HK-2 (cell line): Measurements from ENCODE around the gene HPX.
"Not testable (repeated sequence)": the region's sequence is repeated elsewhere in the genome, so short reads cannot be mapped to it uniquely, and the experiment has no call there.

Experiments
- DNase-seq: peaks from one replicate; pipeline ENCODE4 v3.0.0-alpha.2; 2018; ENCODE audit not compliant: unreplicated experiment

The HPX gene

DNA sequence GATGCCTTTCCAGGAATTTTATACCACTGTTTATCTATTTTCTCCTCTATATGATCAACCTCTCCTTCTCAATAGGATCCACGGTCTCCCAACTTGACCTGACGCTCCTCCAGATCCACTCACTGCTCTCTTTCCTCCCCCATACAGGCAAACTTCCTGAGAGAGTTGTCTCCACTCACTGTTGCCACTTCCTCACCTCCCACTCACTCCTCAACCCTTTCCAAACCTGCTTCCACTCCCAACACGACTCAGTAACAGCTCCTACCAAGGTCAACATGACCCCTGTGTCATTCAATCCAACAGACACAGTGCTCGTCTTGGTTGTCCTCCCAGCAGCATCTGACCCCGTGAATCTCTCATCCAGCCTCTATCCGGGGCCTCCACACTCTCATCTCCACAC, 25.0 kb downstream of the HPX start:
- DNase-seq: no peak

DNA sequence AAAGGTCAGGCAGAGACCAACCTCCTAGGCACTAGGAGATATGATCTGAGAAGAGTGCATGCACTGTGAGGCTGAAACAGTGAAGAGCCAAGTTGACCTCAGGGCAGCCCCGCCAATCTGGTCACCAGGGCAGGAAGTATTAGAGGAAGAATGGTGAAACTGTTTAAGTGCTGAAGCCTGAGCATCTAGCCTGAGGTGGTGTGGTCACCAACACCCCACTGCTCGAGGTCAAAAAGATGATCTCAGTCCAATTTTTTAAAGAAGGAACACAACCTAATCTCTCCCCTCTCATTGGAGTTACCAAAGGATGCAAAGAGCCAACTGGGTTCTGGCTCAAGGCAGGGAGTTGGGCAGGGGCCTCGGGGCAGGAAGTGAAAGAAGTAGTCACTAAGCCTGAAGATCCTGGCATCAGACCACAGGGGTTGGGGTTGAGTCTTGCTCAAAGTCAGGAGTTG, 25.9 kb downstream of the HPX start:
- no peak for DNase-seq

DNA sequence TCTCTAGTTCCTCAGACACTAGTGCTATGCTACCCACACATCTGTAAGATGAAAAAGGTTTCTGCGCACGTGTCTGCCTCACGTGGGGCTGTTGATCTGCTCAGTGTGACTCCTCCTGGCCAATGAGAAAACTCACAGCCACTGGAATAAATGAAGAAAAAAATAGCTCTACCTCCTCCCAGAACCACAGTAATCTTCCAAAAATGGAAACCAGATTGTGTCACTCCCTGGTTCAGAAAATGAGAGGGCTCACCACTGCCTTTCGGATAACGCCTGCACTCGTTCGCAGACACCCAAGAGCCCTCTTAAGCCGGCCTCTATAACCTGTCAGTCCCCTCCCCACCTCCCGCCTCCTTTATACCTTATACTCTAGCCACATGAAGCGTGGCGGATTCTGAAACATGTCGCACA, 27.0 kb downstream of the HPX start:
- DNase-seq: no peak

GRCh38 chr11:6411594-6412031, 29.2 kb downstream of the HPX start:
- no peak for DNase-seq

- DNase-seq: no peak
Observed at GRCh38 chr11:6410695-6411430, 29.9 kb downstream of the HPX start.

DNA sequence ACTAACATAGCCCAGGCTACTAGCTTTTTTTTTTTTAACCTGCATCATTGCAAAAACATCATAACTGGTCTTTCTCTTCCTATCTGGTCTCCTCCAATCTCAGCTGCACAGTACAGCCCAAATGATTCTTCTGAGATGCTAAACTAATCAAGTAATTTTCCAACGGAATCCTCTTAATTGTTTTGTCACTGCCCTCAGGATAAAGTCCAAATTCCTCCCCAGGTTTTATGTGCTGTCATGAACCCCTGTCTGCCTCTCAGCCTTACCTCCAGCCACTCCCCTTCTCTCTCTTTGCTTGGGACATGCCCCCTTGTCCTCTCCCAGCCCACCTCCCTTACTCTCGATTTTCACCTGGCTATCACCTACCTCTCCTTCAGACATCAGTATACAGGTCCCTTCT, 34.4 kb downstream of the HPX start:
- no peak for DNase-seq

DNA sequence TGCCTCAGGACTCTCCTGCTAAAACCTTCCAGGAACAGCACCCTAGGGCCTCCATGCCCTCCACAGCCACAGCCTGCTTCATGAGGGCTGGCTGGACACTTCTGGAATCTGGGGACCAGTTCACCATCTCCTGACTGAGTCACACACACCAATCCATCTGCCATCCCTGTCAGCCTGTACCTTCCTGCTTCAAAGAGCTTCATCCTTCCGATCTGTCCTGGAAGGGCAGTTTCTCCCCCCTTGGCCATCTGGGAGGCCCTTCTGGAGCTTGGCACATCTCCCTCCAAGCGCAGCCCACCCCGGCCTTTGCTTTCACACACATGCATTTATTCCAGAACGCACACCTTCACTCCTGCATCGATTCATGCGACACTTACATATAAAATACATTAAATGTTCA, 34.9 kb downstream of the HPX start:
- DNase-seq: no peak

DNA sequence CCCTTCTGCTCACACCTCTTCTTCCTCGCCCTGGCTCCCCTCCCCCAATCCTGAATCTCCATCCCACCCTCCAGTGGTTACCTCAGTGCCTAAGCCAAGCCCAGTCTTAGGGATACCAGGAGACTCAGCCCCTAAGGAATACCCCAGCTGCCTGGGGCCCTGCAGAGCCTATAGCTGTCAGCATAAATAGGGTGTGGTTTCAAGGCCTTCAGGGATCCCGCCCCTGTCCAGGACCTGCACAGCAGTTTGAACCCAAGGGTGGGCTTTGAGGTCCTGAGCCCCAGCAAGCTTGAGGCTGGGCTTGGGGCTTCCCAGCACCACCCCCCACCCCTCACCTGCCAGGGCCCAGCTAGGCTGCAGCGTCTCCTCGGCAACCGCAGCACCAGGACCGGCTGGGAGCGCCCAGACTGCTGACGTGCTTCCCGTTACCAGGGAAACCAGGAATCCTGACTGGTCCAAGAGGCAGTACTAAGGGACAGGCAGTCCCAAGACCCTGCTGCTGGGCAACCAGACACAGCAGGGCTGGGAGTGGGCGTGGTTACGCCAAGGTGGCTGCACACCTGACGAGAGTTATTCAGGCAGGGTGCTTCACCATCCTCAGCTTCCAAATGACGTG, 35.6 kb downstream of the HPX start:
- no peak for DNase-seq

- DNase-seq: no peak
Observed at GRCh38 chr11:6404342-6405051, 36.3 kb downstream of the HPX start.

- no peak for DNase-seq
Observed at GRCh38 chr11:6403539-6403938, 37.2 kb downstream of the HPX start.

DNA sequence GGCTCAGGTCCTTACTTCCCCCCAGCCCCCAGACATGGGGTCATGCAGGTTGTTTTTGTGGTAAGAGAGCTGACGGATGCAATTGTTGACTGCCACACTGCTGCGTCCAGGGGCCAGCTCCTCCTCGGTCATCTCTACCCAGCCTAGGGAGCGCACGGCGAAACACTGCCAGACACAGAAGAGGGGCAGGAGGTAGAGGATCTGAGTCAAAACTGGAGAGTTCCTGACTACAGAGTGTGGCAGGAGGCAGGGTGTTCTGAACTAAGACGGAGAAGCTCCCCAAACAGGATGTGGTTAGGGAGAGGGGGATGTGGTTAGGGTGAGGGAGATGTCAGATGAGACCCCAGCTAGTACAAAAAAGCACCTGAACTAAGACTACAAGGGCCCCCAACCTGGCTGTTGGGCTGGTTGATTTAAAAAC, 38.2 kb downstream of the HPX start:
- DNase-seq: no peak

DNA sequence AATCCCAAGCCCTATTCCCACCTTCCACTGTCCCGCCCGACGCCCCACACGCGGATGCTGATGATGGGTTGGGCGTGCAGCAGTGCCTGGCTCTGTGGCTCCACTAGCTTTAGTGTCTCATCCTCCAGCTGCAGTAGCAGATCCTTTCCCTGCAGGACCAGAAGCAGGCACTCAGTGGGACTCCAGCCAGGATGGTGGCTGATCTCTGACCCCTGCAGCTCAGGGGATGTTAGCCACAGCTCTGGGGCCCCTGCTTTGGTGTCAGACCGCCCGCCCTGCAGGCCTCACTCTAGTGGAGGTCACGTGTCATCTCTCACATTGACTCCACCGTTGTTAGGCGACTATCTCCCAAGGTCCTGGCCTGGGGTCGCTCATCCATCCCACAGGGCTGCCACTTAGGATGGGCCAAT, 38.7 kb downstream of the HPX start:
- no peak for DNase-seq

DNA sequence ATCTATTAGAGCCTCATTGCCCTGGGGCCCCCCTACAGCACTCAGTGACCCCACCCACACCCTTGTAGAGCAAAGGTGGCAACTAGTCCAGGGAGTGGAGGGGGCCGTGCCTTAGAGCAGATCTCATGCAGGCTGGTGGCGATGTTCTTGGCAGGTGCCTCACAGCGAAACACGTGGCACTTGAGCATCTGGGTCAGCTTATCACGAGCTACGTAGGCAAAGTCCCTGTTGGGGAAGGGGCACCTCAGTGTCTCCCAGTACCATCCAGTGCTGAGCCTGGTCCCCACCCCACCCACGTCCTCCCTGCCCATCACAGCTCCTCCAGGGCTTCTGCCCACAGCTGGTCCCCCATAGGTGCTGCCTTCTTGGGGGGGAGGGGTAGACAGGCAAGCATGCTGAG, 39.3 kb downstream of the HPX start:
- DNase-seq: no peak

- DNase-seq: no peak
Observed at GRCh38 chr11:6400431-6401345, 40.1 kb downstream of the HPX start.

DNA sequence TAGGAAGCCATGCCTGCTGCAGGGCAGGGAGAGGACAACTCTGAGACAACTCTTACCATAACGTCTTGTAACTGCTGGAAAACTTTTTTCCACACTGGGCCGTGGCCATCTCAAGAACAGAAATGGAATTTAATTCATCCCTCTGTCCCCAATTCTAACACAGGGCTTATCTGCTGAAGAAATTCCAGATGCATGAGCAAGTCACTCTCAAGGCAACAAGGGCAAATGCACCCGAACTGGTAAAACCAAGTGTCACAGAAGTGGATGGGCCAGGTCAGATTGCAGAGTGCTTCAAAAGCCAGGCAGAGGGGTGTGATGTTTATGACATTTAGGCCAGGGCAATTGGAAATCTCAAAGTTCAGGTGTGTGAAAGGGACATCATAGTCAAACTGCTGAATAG, 43.2 kb downstream of the HPX start:
- DNase-seq: no peak

DNA sequence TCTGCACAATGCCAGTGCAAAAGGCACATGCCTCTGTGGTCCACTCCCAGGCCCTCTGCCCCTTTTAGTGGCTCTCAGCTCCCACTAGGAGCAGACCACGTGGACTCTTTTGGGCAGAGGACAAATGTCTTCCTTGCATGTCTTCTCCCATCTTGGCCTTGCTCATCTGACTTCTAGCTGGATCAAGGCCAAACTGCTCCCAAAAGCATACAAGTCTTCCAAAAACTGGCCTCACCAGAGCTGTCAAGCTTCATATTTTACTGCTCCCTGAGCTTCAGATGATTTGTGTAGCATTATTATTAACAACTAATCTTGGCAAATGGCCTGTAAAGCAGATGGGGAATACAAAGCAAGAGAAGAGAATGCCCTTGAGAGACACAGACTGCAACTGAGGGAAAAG, 43.6 kb downstream of the HPX start:
- DNase-seq: no peak

- no peak for DNase-seq
Observed at GRCh38 chr11:6395470-6396060, 45.2 kb downstream of the HPX start.

DNA sequence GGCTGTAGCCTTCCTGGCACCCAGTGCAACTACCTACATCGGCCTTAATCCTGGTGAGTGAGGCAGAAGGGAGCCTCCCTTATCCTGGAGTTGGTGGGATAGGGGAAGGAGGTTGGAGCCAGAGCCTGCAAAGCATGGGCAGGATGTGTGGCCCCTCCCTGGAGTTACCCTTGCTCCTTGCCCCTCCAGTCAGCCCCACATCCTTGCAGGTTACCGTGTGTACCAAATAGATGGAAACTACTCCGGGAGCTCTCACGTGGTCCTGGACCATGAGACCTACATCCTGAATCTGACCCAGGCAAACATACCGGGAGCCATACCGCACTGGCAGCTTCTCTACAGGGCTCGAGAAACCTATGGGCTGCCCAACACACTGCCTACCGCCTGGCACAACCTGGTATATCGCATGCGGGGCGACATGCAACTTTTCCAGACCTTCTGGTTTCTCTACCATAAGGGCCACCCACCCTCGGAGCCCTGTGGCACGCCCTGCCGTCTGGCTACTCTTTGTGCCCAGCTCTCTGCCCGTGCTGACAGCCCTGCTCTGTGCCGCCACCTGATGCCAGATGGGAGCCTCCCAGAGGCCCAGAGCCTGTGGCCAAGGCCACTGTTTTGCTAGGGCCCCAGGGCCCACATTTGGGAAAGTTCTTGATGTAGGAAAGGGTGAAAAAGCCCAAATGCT, 46.7 kb downstream of the HPX start:
- no peak for DNase-seq

DNA sequence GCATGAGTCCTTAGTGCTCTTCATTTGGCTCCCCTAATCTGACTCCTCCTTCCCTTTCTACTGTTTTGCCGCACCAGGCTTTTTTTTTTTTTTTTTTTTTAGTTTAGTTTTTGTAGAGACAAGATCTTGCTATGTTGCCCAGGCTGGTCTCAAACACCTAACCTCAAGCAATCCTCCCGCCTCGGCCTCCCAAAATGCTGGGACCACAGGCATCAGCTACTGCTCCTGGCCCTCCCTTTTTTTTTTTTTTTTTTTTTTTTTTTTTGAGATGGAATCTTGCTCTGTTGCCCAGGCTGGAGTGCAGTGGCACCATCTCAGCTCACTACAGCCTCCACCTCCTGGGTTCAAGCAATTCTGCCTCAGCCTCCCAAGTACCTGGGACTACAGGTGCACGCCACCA, 48.5 kb downstream of the HPX start:
- not testable (repeated sequence) for DNase-seq

GRCh38 chr11:6391537-6392134, 49.2 kb downstream of the HPX start:
- DNase-seq: no peak
